GM21723 (cell line): ENCODE data around the gene DNAAF8.

ENCODE experiments used
- ATAC-seq: cut with Tn5 transposase; IDR thresholded peaks from one replicate; pipeline ENCODE4 v1.9.1; 2021; ENCODE audit warnings: mild to moderate bottlenecking, moderate library complexity; ENCODE audit not compliant: unreplicated experiment

Gene DNAAF8

GRCh38 chr16:4748682-4749411 is 14.5 kb downstream of the DNAAF8 start:
- no peak for ATAC-seq

- no peak for ATAC-seq
Observed at GRCh38 chr16:4749700-4750257, 15.4 kb downstream of the DNAAF8 start.

- no peak for ATAC-seq
Observed at GRCh38 chr16:4750896-4751295, 16.6 kb downstream of the DNAAF8 start.

- ATAC-seq = no peak
Observed at GRCh38 chr16:4752351-4753100, 18.2 kb downstream of the DNAAF8 start.

GRCh38 chr16:4753227-4753626 is 18.9 kb downstream of the DNAAF8 start:
- ATAC-seq = no peak

- ATAC-seq = no peak
Observed at GRCh38 chr16:4754865-4755264, 20.5 kb downstream of the DNAAF8 start.

- no peak for ATAC-seq
Observed at GRCh38 chr16:4755687-4756086, 21.4 kb downstream of the DNAAF8 start.

- no peak for ATAC-seq
Observed at GRCh38 chr16:4760221-4760910, 26.0 kb downstream of the DNAAF8 start.

GRCh38 chr16:4762205-4762604 is 27.9 kb downstream of the DNAAF8 start:
- ATAC-seq = no peak

- no peak for ATAC-seq
Observed at GRCh38 chr16:4763791-4764190, 29.5 kb downstream of the DNAAF8 start.

- no peak for ATAC-seq
Observed at GRCh38 chr16:4765511-4766474, 31.5 kb downstream of the DNAAF8 start.

- peak; percentile 77 for ATAC-seq
Observed at GRCh38 chr16:4766875-4767628, 32.7 kb downstream of the DNAAF8 start, which contains the start of gene ZNF500. ZNF500 (minus strand) TSS chr16:4767162; CDS start chr16:4765978, 1,184 bp downstream.

GRCh38 chr16:4767872-4768548 is 33.7 kb downstream of the DNAAF8 start:
- ATAC-seq = peak; percentile 3

- peak; percentile 64 for ATAC-seq
Observed at GRCh38 chr16:4768549-4769305, 34.4 kb downstream of the DNAAF8 start.

- no peak for ATAC-seq
Observed at GRCh38 chr16:4769306-4769638, 34.9 kb downstream of the DNAAF8 start.

GRCh38 chr16:4771646-4772045 is 37.3 kb downstream of the DNAAF8 start:
- no peak for ATAC-seq

GRCh38 chr16:4772351-4772750 is 38.0 kb downstream of the DNAAF8 start:
- no peak for ATAC-seq

- no peak for ATAC-seq
Observed at GRCh38 chr16:4775005-4775404, 40.7 kb downstream of the DNAAF8 start.
